Panc1 (cell line): ENCODE data around the gene NDUFB4. TPM values are rescaled to one million over a fixed set of nuclear protein-coding genes. Genes with fewer than 3 reads are reported as not detected.

Experiments
- ATAC-seq: fragments of 200-7000 bp; cut with Tn5 transposase; 2 replicates; pipeline ENCODE4 v1.9.1; 2020; ENCODE audit warnings: mild to moderate bottlenecking, moderate library complexity
- BruUV-seq: library from RNA; stranded (reverse); fragments of 400-500 nt; replicated peaks from 2 replicates; lab custom pipeline; 2021; lab: Mats Ljungman, UMichigan
- CTCF ChIA-PET: fragments of 300-600 bp; sonication (Branson Sonifier 250); formaldehyde crosslinking; loops from one replicate; lab custom pipeline; 2022; ENCODE audit warnings: antibody characterized with exemption; lab: Charles Lee
- POLR2A ChIA-PET: fragments of 300-600 bp; sonication (Branson Sonifier 250); formaldehyde crosslinking; loops from one replicate; lab custom pipeline; 2022; ENCODE audit warnings: antibody characterized with exemption; lab: Charles Lee
- DNase-seq: peaks from one replicate; pipeline ENCODE4 v3.0.0-alpha.2; 2010; ENCODE audit warnings: low read depth, low spot score
- H3K27ac ChIP-seq: 2 replicates; pipeline ENCODE4 v1.5.1; 2011; ENCODE audit warnings: mild to moderate bottlenecking, low read length, inconsistent platforms
- H3K27me3 ChIP-seq: fragments of 200-500 bp; sonication (Bioruptor generic); 2 replicates; pipeline ENCODE4 v1.6.0; 2014; ENCODE audit warnings: low read length, inconsistent platforms; ENCODE audit not compliant: control insufficient read depth, insufficient read depth
- H3K36me3 ChIP-seq: fragments of 200-500 bp; sonication (Bioruptor generic); 2 replicates; pipeline ENCODE4 v1.5.1; 2014; ENCODE audit warnings: inconsistent platforms, mild to moderate bottlenecking, low read length, moderate library complexity; ENCODE audit not compliant: control insufficient read depth, insufficient read depth
- H3K4me1 ChIP-seq: 2 replicates; pipeline ENCODE4 v1.5.1; 2011; ENCODE audit warnings: inconsistent platforms, mild to moderate bottlenecking, low read length, moderate library complexity; ENCODE audit not compliant: control insufficient read depth, insufficient read depth
- H3K4me3 ChIP-seq, 2 experiments: 2 replicates each; pipeline ENCODE4 v1.5.1; 2011 to 2012; ENCODE audit warnings: low read depth in 2 of 2, low read length in 2 of 2, mild to moderate bottlenecking in 2 of 2, inconsistent platforms in 1 of 2, moderate library complexity in 1 of 2
- H3K9me3 ChIP-seq: fragments of 200-500 bp; sonication (Bioruptor generic); 2 replicates; pipeline ENCODE4 v1.5.1; 2014; ENCODE audit warnings: low read depth, mild to moderate bottlenecking, inconsistent platforms, low read length, moderate library complexity; ENCODE audit not compliant: control insufficient read depth, insufficient read depth
- POLR2AphosphoS5 ChIP-seq: IDR thresholded peaks from 2 replicates; pipeline ENCODE4 v1.6.1; 2012; ENCODE audit warnings: mild to moderate bottlenecking, low read depth, low read length, moderate library complexity
- SIN3A ChIP-seq: IDR thresholded peaks from 2 replicates; pipeline ENCODE4 v1.6.1; 2012; ENCODE audit warnings: low read depth, mild to moderate bottlenecking, low read length, moderate library complexity, borderline replicate concordance; ENCODE audit not compliant: insufficient read depth
- TCF7L2 ChIP-seq: IDR thresholded peaks from 2 replicates; pipeline ENCODE4 v1.6.1; 2011; ENCODE audit warnings: mild to moderate bottlenecking, low read depth, low read length, inconsistent platforms
- in situ Hi-C: cut with HindIII; loops from 2 replicates; pipeline ENCODE4 v1.10.0; 2016; ENCODE audit warnings: low sequenced_read_pairs, low pct_unique_long_range_greater_than_20kb
- intact Hi-C: fragments of 100-400 bp; cut with micrococcal nuclease; formaldehyde crosslinking; loops from one replicate; pipeline ENCODE4 v1.10.0; 2022; ENCODE audit not compliant: unreplicated experiment
- total RNA-seq: library from RNA; stranded (reverse); gene quantifications from one replicate; pipeline ENCODE4 v1.2.1, GENCODE V29; 2021; ENCODE audit not compliant: unreplicated experiment
- TF ChIP-seq, protein P1 (sequence below): fragments of 450-650 bp; IDR thresholded peaks from 2 replicates; pipeline ENCODE4 v1.5.1; 2017; ENCODE audit warnings: mild to moderate bottlenecking
- TF ChIP-seq, protein P2 (sequence below), 2 experiments: IDR thresholded peaks; 2 replicates each; pipeline ENCODE4 v1.6.1; 2011 to 2012; ENCODE audit warnings: low read depth in 2 of 2, control low read depth in 1 of 2, low read length in 1 of 2, mild to moderate bottlenecking in 1 of 2, moderate library complexity in 1 of 2; ENCODE audit not compliant: insufficient read depth in 1 of 2

NDUFB4 gene
- total RNA-seq, 1 experiment from 2014 or later, result 208 TPM

DNA sequence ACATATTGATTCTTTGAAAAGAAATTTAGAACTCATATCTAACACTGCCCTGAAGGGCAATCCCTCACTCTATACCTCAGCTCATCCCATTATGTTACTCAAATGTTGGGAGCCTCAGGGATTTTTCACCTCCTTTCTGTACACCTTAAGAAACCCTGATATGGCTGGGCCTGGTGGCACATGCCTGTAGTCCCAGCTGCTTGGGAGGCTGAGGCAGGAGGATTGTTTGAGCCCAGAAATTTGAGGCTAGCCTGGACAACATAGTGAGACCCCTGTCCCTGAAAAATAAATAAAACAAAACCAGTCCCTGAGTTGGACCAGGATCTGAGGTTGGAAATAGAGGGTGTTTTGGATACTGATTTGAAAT is 27.6 kb downstream of the NDUFB4 start:
- Histone ChIP-seq H3K27ac (no peak overlapping the region), H3K36me3 (no peaks in the 10 kb centered on the region), H3K4me1 (no peaks in the 10 kb centered on the region), H3K9me3 (no peaks in the 10 kb centered on the region), H3K4me3 (no peak overlapping the region), H3K27me3 (no peaks in the 10 kb centered on the region)
- DNase-seq (no peak), ATAC-seq (no peak)
- TF ChIP-seq TCF7L2 (no peak), POLR2AphosphoS5 (no peak), SIN3A (no peak)
- TF ChIP-seq, protein P1, sequence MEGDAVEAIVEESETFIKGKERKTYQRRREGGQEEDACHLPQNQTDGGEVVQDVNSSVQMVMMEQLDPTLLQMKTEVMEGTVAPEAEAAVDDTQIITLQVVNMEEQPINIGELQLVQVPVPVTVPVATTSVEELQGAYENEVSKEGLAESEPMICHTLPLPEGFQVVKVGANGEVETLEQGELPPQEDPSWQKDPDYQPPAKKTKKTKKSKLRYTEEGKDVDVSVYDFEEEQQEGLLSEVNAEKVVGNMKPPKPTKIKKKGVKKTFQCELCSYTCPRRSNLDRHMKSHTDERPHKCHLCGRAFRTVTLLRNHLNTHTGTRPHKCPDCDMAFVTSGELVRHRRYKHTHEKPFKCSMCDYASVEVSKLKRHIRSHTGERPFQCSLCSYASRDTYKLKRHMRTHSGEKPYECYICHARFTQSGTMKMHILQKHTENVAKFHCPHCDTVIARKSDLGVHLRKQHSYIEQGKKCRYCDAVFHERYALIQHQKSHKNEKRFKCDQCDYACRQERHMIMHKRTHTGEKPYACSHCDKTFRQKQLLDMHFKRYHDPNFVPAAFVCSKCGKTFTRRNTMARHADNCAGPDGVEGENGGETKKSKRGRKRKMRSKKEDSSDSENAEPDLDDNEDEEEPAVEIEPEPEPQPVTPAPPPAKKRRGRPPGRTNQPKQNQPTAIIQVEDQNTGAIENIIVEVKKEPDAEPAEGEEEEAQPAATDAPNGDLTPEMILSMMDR, result no peak
- TF ChIP-seq, protein P2, sequence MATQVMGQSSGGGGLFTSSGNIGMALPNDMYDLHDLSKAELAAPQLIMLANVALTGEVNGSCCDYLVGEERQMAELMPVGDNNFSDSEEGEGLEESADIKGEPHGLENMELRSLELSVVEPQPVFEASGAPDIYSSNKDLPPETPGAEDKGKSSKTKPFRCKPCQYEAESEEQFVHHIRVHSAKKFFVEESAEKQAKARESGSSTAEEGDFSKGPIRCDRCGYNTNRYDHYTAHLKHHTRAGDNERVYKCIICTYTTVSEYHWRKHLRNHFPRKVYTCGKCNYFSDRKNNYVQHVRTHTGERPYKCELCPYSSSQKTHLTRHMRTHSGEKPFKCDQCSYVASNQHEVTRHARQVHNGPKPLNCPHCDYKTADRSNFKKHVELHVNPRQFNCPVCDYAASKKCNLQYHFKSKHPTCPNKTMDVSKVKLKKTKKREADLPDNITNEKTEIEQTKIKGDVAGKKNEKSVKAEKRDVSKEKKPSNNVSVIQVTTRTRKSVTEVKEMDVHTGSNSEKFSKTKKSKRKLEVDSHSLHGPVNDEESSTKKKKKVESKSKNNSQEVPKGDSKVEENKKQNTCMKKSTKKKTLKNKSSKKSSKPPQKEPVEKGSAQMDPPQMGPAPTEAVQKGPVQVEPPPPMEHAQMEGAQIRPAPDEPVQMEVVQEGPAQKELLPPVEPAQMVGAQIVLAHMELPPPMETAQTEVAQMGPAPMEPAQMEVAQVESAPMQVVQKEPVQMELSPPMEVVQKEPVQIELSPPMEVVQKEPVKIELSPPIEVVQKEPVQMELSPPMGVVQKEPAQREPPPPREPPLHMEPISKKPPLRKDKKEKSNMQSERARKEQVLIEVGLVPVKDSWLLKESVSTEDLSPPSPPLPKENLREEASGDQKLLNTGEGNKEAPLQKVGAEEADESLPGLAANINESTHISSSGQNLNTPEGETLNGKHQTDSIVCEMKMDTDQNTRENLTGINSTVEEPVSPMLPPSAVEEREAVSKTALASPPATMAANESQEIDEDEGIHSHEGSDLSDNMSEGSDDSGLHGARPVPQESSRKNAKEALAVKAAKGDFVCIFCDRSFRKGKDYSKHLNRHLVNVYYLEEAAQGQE (IDR thresholded peaks at IDR 0.05; ENCODE audit: insufficient read depth in 1 of 2, low read depth in 2 of 2, low read length in 1 of 2), result no peak
- intact Hi-C loops, result no loop called here
- BruUV-seq, result no TSS peak
- CTCF ChIA-PET, result no interaction called here
- in situ Hi-C loops, result no loop called here
- POLR2A ChIA-PET, result no interaction called here

DNA sequence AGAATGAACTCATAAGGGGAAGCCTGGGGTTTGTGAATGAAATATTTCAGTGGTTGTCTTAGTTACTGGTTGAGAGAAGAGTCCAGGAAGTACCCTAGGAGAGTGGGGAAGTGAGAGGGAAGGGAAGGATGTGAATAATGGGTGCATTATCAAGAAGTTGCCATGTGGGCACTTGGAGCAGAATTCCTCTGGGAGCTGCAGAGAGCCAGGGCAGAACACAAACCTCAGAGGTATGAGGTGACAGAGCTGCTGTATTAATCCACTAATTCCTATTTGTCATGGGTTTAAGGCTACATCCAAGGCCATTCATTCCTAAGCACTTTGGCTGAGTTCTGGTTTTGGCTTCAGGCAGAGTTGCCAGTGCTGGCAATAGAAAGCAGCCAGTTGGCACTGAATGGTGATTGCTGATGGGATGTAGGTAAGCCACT is 29.0 kb downstream of the NDUFB4 start:
- BruUV-seq, result no TSS peak
- ATAC-seq (no peak), DNase-seq (no peak)
- intact Hi-C loops, result no loop called here
- no peak for TF ChIP-seq SIN3A
- TF ChIP-seq, protein P1, result no peak
- TF ChIP-seq TCF7L2, result no peak
- TF ChIP-seq, protein P2 (IDR thresholded peaks at IDR 0.05; ENCODE audit: insufficient read depth in 1 of 2, low read depth in 2 of 2, low read length in 1 of 2), result no peak
- TF ChIP-seq POLR2AphosphoS5, result no peak
- H3K4me1 ChIP-seq, result no peaks in the 10 kb centered on the region
- in situ Hi-C loops, result no loop called here
- POLR2A ChIA-PET, result no interaction called here
- no peaks in the 10 kb centered on the region for H3K36me3 ChIP-seq
- no peaks in the 10 kb centered on the region for H3K27me3 ChIP-seq
- no peaks in the 10 kb centered on the region for H3K9me3 ChIP-seq
- CTCF ChIA-PET, result no interaction called here
- no peak overlapping the region for H3K4me3 ChIP-seq
- H3K27ac ChIP-seq, result no peak overlapping the region
